Left ventricle myocardium superior (tissue), 1 donor: ENCODE results near the gene DVL1. TPM values are rescaled to one million over a fixed set of nuclear protein-coding genes. Genes with fewer than 3 reads are reported as not detected.

Source experiments
- ATAC-seq: fragments of 200-7000 bp; cut with Tn5 transposase; one replicate; pipeline ENCODE4 v1.9.1; 2020; ENCODE audit warnings: mild to moderate bottlenecking, moderate library complexity
- DNase-seq: peaks from one replicate; pipeline ENCODE4 v3.0.0-alpha.2; 2020
- intact Hi-C: fragments of 100-400 bp; cut with micrococcal nuclease; formaldehyde crosslinking; loops from one replicate; pipeline ENCODE4 v1.11.0; 2022
- microRNA-seq: library from miRNA; unstranded; fragments of <30 nt; microRNA quantifications from one replicate; pipeline ENCODE4 v1.2.0, GENCODE V29; 2020; ENCODE audit warnings: borderline number of aligned reads
- total RNA-seq: library from RNA; stranded (reverse); fragmentation: NEBNext Ultra II Directional; extraction: Animal tissue kit (Norgen Biotek cat#: 25700); gene quantifications from one replicate; pipeline ENCODE4 v1.2.1, GENCODE V29; 2021
- donor health status: DM: no; HTN: yes; CAD: no; lungs with severe emphysema.

The DVL1 gene
- total RNA-seq, 1 donor from 2014 or later = 144 TPM

GRCh38 chr1:1293263-1294249 is 55.7 kb downstream of the DVL1 start:
- peak; percentile 33 for DNase-seq
- intact Hi-C loops = no loop called here
- ATAC-seq = no peak

- DNase-seq (peak; percentile 26), ATAC-seq (no peak)
- intact Hi-C loops = no loop called here
Observed at GRCh38 chr1:1292851-1293250, 56.4 kb downstream of the DVL1 start.

GRCh38 chr1:1292442-1292779 is 56.8 kb downstream of the DVL1 start:
- intact Hi-C loops = no loop called here
- DNase-seq = no peak
- ATAC-seq = no peak

GRCh38 chr1:1291548-1292441 is 57.4 kb downstream of the DVL1 start:
- peak; percentile 82 for DNase-seq
- ATAC-seq = peak; percentile 77
- intact Hi-C loops = no loop called here

- no peak for ATAC-seq
Observed at GRCh38 chr1:1291023-1291528, 58.1 kb downstream of the DVL1 start.

GRCh38 chr1:1290238-1290731 is 58.9 kb downstream of the DVL1 start:
- intact Hi-C loops = no loop called here
- DNase-seq (peak; percentile 70), ATAC-seq (peak; percentile 42)

More at GRCh38 chr1:1291023-1291528, 58.1 kb downstream of the DVL1 start:
- intact Hi-C loops = no loop called here
- peak; percentile 42 for DNase-seq

GRCh38 chr1:1287288-1288110 is 61.7 kb downstream of the DVL1 start:
- intact Hi-C loops = no loop called here
- ATAC-seq (no peak), DNase-seq (no peak)

- ATAC-seq (no peak), DNase-seq (peak; percentile 28)
- intact Hi-C loops = no loop called here
Observed at GRCh38 chr1:1286313-1287261, 62.6 kb downstream of the DVL1 start.

- DNase-seq = peak; percentile 30
- no peak for ATAC-seq
- intact Hi-C loops = no loop called here
Observed at GRCh38 chr1:1285611-1286311, 63.5 kb downstream of the DVL1 start.

Small RNAs within 50 kb of the gene (microRNA-seq; reads per million reads assigned to microRNA genes)
- gene MIR6726 (2.9 reads per million), gene MIR6727 (not detected), gene MIR6808 (not detected)

Other genes with a start within 250 kb of the DVL1 start
- 4.0 TPM for gene C1orf159, start 233.3 kb downstream of the DVL1 start, total RNA-seq
- not detected for gene TTLL10, start 175.5 kb downstream of the DVL1 start, total RNA-seq
- 0.32 TPM for gene TNFRSF18, start 142.8 kb downstream of the DVL1 start, total RNA-seq
- gene TNFRSF4, start 135.3 kb downstream of the DVL1 start, total RNA-seq = 2.3 TPM
- 117 TPM for gene SDF4, start 117.4 kb downstream of the DVL1 start, total RNA-seq
- 7.5 TPM for gene B3GALT6, start 117.2 kb downstream of the DVL1 start, total RNA-seq
- gene C1QTNF12, start 102.7 kb downstream of the DVL1 start, total RNA-seq = 0.50 TPM
- gene UBE2J2, start 75.6 kb downstream of the DVL1 start, total RNA-seq = 39.5 TPM
- 3.0 TPM for gene SCNN1D, start 69.0 kb downstream of the DVL1 start, total RNA-seq
- gene ACAP3, start 41.5 kb downstream of the DVL1 start, total RNA-seq = 60.4 TPM
- gene PUSL1, start 40.8 kb downstream of the DVL1 start, total RNA-seq = 11.1 TPM
- gene INTS11, start 24.8 kb downstream of the DVL1 start, total RNA-seq = 77.2 TPM
- gene CPTP, start 24.6 kb downstream of the DVL1 start, total RNA-seq = 112 TPM
- 0.57 TPM for gene TAS1R3, start 18.1 kb downstream of the DVL1 start, total RNA-seq
- gene MXRA8, start 9.1 kb upstream of the DVL1 start, total RNA-seq = 16.8 TPM
- 268 TPM for gene AURKAIP1, start 25.8 kb upstream of the DVL1 start, total RNA-seq
- 61.0 TPM for gene CCNL2, start 49.9 kb upstream of the DVL1 start, total RNA-seq
- 155 TPM for gene MRPL20, start 57.9 kb upstream of the DVL1 start, total RNA-seq
- gene ANKRD65, start 71.9 kb upstream of the DVL1 start, total RNA-seq = 2.1 TPM
- 13.5 TPM for gene VWA1, start 86.3 kb upstream of the DVL1 start, total RNA-seq
- gene ATAD3C, start 100.3 kb upstream of the DVL1 start, total RNA-seq = 1.9 TPM
- gene ATAD3B, start 122.3 kb upstream of the DVL1 start, total RNA-seq = 9.5 TPM
- gene ATAD3A, start 162.7 kb upstream of the DVL1 start, total RNA-seq = 18.3 TPM
- gene TMEM240, start 191.2 kb upstream of the DVL1 start, total RNA-seq = 8.9 TPM
- 118 TPM for gene SSU72, start 225.4 kb upstream of the DVL1 start, total RNA-seq